GM13977 (cell line): ENCODE measurements around the gene WNT11.

Source experiments
- DNase-seq: peaks from one replicate; pipeline ENCODE4 v3.0.0; 2012; ENCODE audit warnings: low spot score
- CTCF ChIP-seq: IDR thresholded peaks from 2 replicates; pipeline ENCODE4 v1.5.1; 2012; ENCODE audit warnings: mild to moderate bottlenecking, control low read depth; ENCODE audit not compliant: insufficient read depth; ENCODE audit errors: extremely low read depth, missing control alignments
- in situ Hi-C: fragments of 300-500 bp; cut with MboI; formaldehyde crosslinking; loops from one replicate; pipeline ENCODE4 v1.12.0; 2022; ENCODE audit warnings: low sequenced_read_pairs, low pct_unique_long_range_greater_than_20kb, mixed read lengths, inconsistent platforms; ENCODE audit not compliant: unreplicated experiment

The WNT11 gene

GRCh38 chr11:76197332-76197731 is 9.0 kb downstream of the WNT11 start:
- DNase-seq, result no peak
- TF ChIP-seq CTCF, result no peak
- in situ Hi-C loops, result no loop called here

GRCh38 chr11:76196849-76197248 is 9.5 kb downstream of the WNT11 start:
- no peak for TF ChIP-seq CTCF
- in situ Hi-C loops, result no loop called here
- no peak for DNase-seq

GRCh38 chr11:76194872-76195668 is 11.2 kb downstream of the WNT11 start:
- in situ Hi-C loops, result no loop called here
- no peak for TF ChIP-seq CTCF
- DNase-seq, result no peak

GRCh38 chr11:76193219-76193618 is 13.1 kb downstream of the WNT11 start:
- in situ Hi-C loops, result no loop called here
- no peak for TF ChIP-seq CTCF
- DNase-seq, result no peak

- no peak for TF ChIP-seq CTCF
- DNase-seq, result no peak
- in situ Hi-C loops, result no loop called here
Observed at GRCh38 chr11:76190376-76190775, 15.9 kb downstream of the WNT11 start.

- DNase-seq, result no peak
- TF ChIP-seq CTCF, result no peak
- in situ Hi-C loops, result no loop called here
Observed at GRCh38 chr11:76189682-76190081, 16.6 kb downstream of the WNT11 start.

- no peak for TF ChIP-seq CTCF
- in situ Hi-C loops, result no loop called here
- DNase-seq, result no peak
Observed at GRCh38 chr11:76188873-76189272, 17.4 kb downstream of the WNT11 start.
